NK-92 (cell line): ENCODE data around the gene MYMK.
"Not testable (repeated sequence)": the region's sequence is repeated elsewhere in the genome, so short reads cannot be mapped to it uniquely, and the experiment has no call there.

Experiments
- DNase-seq: peaks from one replicate; lab custom pipeline; 2025; ENCODE audit not compliant: unreplicated experiment; lab: John Stamatoyannopoulos, UW

The MYMK gene, protein sequence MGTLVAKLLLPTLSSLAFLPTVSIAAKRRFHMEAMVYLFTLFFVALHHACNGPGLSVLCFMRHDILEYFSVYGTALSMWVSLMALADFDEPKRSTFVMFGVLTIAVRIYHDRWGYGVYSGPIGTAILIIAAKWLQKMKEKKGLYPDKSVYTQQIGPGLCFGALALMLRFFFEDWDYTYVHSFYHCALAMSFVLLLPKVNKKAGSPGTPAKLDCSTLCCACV

DNA sequence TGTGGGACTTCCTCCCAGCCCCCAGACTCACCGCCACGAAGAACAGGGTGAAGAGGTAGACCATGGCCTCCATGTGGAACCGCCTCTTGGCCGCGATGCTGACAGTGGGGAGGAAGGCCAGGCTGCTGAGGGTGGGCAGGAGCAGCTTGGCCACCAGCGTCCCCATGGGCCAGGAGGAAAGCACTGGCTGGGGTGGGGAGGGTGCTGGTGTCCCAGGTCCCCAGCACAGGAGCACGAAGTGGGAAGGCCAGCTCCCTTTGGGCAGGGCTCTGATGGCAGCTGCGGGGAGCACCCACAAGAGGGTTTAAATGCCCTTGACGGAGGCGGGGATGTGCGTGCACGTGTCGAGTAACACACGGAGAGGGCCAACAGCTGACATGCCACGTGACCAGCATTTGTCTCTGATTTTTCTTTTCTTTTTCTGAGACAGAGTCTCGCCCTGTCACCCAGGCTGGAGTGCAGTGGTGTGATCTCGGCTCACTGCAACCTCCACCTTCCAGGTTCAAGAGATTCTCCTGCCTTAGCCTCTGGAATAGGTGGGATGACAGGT is at the start of gene MYMK:
Gene MYMK, minus strand, starts transcription at position 281 of the 550 bp plus-strand sequence. Its CDS starts 115 bp downstream, at position 166.
- no peak for DNase-seq

DNA sequence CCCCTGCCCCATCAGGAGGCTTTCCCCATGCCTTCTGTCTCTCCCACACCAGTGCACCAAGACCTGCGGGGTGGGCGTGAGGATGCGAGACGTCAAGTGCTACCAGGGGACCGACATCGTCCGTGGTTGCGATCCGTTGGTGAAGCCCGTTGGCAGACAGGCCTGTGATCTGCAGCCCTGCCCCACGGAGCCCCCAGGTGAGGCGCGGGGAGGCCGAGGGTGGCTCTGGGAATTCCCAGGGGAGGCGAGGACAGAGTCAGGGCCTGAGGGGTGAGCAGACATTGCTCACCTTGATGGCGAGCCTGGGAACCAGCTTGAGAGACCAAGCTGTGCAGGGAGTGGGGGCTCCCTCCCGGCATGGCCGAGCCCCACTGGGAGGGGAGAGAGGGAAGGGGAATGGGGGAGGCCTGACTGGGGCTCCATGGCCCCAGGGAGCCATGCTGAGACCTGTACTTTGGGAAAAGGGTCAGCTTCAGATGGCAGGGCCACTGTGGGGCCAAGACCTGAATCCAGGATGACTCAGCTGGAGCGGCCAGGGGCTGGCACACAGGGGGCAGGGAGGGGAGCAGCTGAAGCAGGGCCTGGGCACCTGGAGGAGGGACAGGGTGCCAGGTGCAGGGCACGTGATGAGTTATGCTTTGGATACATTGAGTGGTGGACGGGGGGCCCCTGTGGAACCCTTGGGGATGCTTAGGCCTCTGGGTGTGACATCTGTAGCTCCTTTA is 49.2 kb upstream of the MYMK start:
- DNase-seq = no peak

DNA sequence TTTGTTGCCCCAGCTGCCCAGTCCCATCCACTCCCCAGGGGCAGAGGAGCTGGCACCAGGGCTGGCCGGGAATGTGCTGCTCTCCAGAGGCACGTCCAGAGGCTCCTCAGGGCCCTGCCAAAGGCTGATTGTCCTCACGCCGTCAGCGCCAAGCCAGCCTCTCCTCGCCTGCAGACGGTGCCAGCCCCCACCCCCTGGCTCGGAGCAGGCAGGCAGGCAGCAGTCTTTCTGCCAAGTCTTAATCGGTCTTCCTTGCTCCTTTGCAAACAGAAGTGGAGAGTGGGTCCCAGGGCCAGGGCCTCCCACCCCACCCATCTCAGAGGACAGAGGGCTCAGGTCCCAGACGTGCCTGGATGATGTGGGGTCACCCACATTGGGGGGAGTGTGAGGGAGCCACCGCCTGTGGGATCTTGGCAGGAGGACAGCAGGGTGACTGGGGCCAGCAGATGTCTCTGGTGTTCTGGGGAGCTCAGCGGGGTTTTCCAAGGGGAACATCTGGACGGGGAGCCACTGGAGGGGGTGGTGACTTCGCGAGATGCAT is 48.1 kb upstream of the MYMK start:
- DNase-seq = no peak

DNA sequence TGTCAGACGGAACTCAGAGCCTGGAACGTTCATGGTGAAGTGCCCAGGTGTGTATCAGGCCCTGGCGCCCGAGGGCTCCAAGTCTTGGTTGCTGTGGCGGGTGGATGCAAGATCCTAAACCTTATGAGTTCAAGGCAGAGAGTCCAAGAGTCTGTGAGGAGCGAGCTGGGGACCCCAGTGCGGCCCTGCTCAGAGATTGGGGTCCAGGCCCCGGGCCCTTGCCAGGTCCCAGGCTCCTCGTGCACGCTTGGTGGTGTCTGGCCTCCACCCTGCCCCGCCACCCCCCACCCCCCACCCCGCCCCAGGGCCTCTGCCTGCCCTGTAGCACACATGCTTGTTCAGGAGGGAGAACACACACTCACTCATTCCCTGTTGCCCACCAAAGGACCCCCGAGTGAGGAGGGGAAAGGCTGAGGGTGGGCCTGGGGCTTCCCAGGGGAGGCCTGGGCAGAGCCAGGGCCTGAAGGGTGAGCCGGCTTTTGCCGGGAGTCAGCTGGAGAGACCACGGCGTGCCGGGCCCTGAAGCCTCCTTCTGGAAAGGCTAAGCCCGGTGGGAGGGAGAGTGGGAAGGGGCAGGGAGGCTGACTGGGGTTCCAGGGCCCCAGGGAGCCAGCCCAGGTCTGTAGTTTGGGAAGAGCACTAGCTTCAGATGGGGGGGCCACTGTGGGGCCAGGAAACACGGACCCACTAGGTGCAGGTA is 47.3 kb upstream of the MYMK start:
- DNase-seq = no peak

DNA sequence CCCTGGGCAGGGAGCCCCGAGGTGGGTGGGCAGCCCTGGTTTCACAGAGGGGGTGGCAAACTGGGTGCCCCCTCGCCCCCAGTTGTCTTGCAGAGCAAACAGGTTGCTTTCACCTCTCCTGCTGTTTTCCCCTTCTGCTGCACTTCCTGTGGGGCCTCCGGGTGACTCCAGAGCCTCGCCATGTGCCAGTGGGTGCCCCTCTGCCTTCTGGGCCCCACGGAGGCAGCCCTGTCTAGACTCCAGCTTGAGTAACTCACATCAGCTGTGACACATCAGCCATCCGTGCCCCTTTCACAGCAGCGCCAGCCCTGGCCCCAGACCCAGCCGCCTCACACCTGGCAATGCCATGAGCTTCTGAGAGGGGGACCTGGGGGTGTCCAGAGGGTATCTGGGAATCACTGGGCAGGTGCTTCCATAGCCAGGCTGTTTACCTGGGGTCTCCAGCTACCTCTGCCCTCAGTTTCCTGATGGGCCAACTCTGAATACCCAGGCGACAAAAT is 46.7 kb upstream of the MYMK start:
- no peak for DNase-seq

DNA sequence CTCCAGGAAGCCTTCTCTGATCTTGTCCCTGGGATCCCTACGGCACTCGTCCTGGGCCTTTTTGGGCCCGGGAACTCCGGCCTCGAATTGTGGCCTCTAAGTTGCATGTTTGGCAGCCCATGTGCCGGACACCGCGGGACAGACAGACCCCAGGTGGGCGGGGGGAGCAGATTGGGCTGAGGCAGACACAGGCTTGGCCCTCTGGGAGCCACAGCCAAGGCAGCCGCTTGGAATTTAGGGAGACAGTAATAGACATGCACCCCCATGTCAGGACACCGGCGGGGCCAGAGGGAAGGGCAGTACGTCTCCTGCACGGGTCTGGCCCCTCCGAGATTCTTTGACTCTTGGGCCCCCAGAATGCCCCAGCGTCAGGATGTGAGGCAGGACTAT is 45.9 kb upstream of the MYMK start:
- no peak for DNase-seq

DNA sequence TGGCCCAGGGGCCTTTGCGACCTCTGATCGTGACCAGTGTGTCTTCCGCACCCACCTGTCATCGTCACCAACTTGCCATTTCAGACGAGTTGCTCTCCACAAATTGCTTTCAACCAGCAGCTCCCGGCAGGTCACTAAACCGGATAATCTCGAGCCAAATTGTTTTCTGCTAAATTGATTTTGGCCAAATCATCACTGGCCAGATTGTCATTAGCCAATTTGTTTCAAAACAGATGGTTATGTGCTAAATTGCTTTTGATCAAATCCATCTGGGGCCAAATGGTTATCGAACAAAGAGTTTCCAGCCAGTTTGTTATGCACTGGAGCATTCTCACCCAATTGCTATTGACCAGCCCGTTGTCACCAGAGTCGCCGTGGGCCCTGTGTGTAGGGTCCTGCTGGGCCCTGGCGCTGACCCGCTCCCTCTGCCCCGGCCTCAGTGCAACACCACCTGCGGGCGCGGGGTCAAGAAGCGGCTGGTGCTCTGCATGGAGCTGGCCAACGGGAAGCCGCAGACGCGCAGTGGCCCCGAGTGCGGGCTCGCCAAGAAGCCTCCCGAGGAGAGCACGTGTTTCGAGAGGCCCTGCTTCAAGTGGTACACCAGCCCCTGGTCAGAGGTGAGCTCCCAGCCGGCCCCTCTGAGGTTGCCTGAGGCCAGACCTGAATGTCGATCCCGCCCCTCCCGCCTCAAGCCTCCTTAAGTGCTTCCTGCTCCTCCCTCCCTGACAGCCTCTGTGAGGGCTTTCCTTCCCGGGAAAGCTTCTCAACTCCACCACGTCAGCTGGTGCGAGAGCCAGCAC is 45.3 kb upstream of the MYMK start:
- DNase-seq = no peak

DNA sequence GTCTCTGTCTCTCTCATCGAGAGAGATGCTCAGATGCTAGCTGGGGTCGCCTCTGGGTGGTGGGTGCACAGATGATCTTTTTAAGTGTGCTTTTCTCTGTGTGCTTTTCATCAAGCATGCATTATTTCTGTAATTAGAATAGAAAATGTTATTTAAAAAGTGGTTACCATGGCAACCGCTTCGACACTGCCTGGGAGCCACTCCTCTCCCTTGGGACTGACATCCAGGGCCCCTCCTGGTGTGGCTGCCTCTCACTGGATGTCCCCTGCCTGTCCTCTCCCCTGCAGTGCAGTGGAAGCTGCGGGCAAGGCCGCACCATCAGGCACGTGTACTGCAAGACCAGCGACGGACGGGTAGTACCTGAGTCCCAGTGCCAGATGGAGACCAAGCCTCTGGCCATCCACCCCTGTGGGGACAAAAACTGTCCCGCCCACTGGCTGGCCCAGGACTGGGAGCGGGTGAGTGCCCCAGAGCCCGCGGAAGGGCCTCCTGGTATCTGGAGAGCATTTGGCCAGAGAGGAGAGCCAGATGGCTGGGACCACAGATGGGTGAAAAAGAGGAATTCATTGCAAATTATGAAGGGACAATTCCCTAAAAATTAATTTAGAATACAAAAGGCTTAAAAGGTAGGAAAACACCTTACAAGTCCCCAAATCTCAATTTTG is 44.5 kb upstream of the MYMK start:
- no peak for DNase-seq

DNA sequence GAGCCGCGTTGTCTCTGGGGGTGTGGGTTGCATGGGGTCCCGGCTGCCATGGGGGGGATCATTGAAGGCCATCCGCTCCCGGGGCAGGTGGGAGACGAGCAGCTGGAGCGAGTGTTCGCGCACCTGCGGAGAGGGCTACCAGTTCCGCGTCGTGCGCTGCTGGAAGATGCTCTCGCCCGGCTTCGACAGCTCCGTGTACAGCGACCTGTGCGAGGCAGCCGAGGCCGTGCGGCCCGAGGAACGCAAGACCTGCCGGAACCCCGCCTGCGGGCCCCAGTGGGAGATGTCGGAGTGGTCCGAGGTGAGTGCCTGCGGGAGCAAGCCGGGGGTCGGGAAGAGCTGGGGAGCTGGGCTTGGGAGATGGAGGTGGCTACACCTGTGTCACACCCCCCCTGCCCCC is 43.4 kb upstream of the MYMK start:
- DNase-seq = no peak

DNA sequence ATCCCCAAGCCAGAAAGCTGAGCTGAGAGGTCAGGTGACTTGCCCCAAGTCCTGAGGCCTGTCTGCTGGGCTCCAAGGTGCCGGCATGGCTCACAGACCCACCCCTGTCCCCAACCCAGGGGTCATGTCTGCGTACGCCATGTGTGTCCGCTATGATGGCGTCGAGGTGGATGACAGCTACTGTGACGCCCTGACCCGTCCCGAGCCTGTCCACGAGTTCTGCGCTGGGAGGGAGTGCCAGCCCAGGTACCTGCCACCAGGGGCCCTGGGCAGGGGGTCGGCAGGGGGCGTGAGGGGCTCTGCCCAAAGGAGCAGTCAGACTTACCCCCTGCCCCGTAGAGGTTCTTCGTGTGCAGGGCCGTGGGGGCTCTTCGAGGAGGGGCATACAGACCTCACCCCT is 42.1 kb upstream of the MYMK start:
- no peak for DNase-seq

DNA sequence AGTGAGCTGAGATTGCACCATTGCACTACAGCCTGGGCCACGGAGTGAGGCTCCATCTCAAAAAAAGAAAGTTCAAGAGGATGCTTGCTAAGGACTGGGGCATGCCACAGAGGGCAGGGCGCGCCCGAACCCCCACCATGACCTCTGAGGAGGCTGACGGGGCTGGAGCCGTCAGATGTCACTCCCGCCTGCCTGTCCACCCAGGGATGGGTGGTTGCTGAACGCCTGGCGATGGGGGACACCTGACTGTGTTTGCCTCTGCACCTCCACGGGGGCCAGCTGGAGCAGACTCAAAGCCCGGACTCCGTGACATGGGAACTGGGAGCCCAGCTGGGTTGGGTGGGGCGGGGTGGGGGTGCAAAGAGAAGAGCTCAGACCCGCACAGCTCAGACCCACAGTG is 41.6 kb upstream of the MYMK start:
- DNase-seq = no peak

DNA sequence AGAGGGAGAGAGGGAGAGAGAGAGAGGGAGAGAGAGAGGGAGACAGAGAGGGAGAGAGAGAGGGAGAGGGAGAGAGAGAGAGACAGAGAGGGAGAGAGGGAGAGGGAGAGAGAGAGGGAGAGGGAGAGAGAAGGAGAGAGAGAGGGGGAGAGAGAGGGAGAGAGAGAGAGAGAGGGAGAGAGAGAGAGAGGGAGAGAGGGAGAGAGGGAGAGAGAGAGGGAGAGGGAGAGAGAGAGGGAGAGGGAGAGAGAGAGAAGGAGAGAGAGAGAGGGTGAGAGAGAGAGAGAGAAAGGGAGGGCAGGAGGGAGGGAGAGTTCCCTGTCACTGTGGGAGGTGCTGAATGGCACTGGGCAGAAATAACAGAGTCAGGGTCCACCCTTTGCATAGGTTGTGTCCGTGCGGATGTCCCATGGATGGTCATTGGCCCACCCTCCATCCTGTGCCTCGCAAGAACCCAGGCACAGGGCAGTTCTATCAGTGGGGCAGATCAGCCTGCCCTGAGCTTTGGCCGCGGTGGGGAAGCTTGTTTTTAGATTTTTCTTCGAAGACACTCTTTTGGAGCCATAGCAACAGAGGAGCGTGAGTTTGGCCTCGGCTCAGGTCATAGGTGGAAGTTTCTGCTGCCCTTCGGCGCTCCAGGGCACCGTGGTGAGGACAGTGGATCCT is 39.8 kb upstream of the MYMK start:
- DNase-seq = no peak

DNA sequence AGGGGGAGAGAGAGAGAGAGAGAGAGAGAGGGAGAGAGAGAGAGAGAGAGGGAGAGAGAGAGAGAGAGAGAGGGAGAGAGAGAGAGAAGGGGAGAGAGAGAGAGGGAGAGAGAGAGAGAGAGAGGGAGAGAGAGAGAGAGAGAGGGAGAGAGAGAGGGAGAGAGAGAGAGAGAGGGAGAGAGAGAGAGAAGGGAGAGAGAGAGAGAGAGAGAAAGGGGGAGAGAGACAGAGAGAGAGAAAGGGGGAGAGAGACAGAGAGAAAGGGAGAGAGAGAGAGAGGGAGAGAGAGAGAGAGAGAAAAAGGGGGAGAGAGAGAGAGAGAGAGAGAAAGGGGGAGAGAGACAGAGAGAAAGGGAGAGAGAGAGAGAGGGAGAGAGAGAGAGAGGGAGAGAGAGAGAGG is 39.1 kb upstream of the MYMK start:
- not testable (repeated sequence) for DNase-seq

DNA sequence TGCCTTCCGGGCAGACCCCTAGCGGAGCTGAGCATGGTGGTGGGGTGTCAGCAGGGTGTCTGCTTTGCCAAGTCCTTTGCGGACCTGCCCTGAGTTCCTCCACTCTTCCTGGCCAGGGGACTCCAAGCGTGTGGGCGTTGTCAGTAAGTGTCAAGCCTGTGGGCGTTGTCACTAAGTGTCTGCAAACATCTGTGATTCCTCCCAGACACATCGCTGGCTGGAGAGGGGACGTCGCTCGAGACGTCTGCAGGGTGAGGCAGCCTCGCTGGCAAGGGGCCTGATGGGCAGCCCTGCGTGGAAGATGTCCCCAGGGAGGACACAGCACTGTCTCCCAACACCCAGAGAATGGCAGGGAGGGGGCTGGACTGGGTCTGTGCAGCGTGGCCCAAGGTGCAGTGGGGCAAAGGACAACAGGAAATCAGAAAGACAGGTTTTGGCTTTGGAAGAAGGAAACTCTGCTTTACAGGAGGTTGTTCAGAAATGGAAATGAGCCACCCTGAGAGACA is 38.6 kb upstream of the MYMK start:
- no peak for DNase-seq

DNA sequence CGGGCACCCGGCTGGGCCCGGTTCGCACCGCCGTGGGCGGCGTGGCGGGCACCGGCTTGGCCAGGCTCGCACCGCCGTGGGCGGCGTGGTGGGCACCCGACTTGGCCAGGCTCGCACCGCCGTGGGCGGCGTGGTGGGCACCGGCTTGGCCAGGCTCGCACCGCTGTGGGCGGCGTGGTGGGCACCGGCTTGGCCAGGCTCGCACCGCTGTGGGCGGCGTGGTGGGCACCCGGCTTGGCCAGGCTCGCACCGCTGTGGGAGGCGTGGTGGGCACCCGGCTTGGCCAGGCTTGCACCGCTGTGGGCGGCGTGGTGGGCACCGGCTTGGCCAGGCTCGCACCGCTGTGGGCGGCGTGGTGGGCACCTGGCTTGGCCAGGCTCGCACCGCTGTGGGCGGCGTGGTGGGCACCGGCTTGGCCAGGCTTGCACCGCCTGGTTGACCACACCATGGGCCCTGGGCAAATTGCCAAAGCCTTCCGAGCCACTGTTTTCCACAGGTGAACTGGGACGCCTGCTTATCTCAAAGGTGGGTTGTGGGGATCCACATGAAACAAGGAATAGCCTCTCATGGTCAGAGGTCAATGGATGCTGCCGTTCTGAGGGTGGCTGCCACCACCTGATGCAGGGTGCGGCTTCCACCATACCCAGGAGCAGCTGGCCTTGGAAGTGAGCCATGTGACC is 38.0 kb upstream of the MYMK start:
- no peak for DNase-seq

DNA sequence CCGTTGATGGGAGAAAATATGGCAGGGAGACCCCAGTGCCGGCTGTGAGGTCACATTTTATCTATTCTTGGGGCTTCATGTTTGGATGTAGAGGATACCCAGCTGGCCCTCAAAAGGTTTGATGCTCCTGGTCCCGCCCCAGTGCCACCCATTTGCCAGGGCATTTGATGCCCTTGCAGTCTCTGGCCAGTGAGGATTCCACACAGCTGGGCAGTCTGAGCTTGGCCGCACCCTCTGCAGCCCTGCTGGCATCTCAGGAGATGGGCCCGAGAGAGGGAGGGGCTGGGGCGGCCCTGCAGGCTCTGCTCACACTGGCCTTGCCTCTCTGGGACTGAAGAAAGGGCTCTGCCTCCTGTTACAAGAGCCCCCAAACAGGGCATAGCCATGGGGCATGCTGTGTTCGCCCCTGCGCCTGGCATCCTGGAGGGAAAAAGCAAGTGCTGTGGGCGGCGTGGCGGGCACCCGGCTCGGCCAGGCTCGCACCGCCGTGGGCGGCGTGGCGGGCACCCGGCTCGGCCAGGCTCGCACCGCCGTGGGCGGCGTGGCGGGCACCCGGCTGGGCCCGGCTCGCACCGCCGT is 37.3 kb upstream of the MYMK start:
- no peak for DNase-seq

DNA sequence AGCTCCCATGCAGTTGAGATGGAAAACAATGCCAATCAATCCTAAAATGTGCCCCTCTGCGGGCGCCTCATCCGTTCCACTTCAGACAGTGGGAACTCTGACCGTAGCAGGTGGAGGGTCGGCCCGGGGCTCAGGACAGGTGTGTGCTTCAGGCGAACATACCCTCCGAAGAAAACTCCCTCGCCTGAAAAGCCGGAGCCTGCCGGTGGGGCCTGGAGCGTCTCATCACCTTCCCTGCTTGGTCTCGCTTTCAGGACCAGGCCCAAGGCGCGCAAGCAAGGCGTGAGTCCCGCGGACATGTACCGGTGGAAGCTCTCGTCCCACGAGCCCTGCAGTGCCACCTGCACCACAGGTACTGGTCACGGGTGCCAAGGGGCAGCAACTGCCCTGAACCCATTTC is 36.2 kb upstream of the MYMK start:
- DNase-seq = no peak

DNA sequence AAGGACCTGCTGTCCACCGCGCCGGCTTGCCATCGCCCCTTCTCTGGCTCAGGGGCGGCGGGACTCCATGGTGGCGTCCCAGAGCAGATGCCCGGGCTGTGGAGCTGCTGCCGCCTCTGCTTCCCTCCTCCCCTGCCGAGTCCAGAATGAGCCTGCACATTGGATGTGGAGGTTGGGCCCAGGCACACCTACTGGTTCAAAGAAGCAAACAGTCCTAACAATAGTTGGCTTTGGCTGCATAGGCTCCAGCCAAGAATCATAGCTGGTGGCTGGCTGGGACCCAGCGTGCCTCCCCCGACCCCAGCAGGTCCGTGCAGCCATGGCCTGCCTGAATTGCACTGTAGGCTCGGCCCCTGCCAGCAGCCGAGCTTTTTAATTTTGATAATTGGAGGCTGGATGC is 35.6 kb upstream of the MYMK start:
- no peak for DNase-seq
